ENCODE data around the gene PKP2.

The PKP2 gene

GRCh38 chr12:32801269-32801980, 95.2 kb downstream of the PKP2 start:
- DNase-seq: no peak

- DNase-seq: no peak
Observed at GRCh38 chr12:32794281-32794680, 102.3 kb downstream of the PKP2 start.

- DNase-seq: no peak
Observed at GRCh38 chr12:32789916-32790315, 106.7 kb downstream of the PKP2 start.

- no peak for DNase-seq
Observed at GRCh38 chr12:32789446-32789845, 107.1 kb downstream of the PKP2 start.

- no peak for DNase-seq
Observed at GRCh38 chr12:32788405-32788804, 108.2 kb downstream of the PKP2 start.

- no peak for DNase-seq
Observed at GRCh38 chr12:32785557-32785956, 111.0 kb downstream of the PKP2 start.

GRCh38 chr12:32783029-32783428, 113.5 kb downstream of the PKP2 start:
- no peak for DNase-seq

- DNase-seq: no peak
Observed at GRCh38 chr12:32780071-32780470, 116.5 kb downstream of the PKP2 start.

- DNase-seq: no peak
Observed at GRCh38 chr12:32777691-32778175, 118.8 kb downstream of the PKP2 start.

GRCh38 chr12:32777159-32777558, 119.4 kb downstream of the PKP2 start:
- no peak for DNase-seq

- DNase-seq: no peak
Observed at GRCh38 chr12:32776258-32776657, 120.3 kb downstream of the PKP2 start.

GRCh38 chr12:32773691-32774090, 122.9 kb downstream of the PKP2 start:
- DNase-seq: no peak

GRCh38 chr12:32770141-32770540, 126.4 kb downstream of the PKP2 start:
- no peak for DNase-seq

- DNase-seq: no peak
Observed at GRCh38 chr12:32768518-32768917, 128.1 kb downstream of the PKP2 start.

GRCh38 chr12:32765906-32766305, 130.7 kb downstream of the PKP2 start:
- no peak for DNase-seq

GRCh38 chr12:32761716-32762115, 134.9 kb downstream of the PKP2 start:
- no peak for DNase-seq

- no peak for DNase-seq
Observed at GRCh38 chr12:32757157-32757556, 139.4 kb downstream of the PKP2 start.

GRCh38 chr12:32756476-32757066, 140.0 kb downstream of the PKP2 start:
- DNase-seq: peak; percentile 90

GRCh38 chr12:32755654-32756475, 140.7 kb downstream of the PKP2 start, which contains the start of gene YARS2:
TSS of gene YARS2 (minus strand) at chr12:32755897. CDS start at chr12:32755874, 23 bp downstream.
- DNase-seq: peak; percentile 99

GRCh38 chr12:32755051-32755653, 141.4 kb downstream of the PKP2 start:
- peak; percentile 98 for DNase-seq

- DNase-seq: no peak
Observed at GRCh38 chr12:32754111-32754510, 142.5 kb downstream of the PKP2 start.

GRCh38 chr12:32753605-32754004, 143.0 kb downstream of the PKP2 start:
- no peak for DNase-seq

GRCh38 chr12:32743264-32743663, 153.3 kb downstream of the PKP2 start:
- no peak for DNase-seq

Measured in islet precursor cell (in vitro differentiated cells).